ENCODE measurements around the gene SLC30A3.

SLC30A3 gene

DNA sequence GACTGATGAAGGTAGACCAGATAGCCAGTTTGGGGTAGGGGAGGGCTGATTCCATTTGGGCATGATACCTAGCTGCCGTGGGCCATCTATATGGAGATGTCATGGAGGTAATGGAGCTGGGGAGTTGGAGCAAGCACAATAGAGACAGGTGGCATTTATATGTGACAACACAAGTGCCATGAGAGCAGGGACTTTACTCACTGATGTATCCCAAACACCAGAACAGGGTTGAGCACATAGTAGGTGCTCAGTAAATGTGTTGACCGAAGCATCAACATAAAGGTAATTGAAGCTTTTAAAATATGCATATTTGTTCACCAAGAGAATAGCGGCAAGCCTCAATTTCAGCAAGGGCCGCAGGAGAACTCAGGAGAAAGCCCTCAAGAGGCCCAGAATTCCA lies 15.0 kb downstream of the SLC30A3 start:
- in situ Hi-C loops (cut with HindIII; ENCODE audit: low pct_unique_long_range_greater_than_20kb, low sequenced_read_pairs): no loop called here
- TF ChIP-seq JUND (IDR thresholded peaks at IDR 0.05; ENCODE audit: low read depth): no peak
- no peak for DNase-seq (ENCODE audit: low read depth in 1 of 2, low spot score in 1 of 2)

DNA sequence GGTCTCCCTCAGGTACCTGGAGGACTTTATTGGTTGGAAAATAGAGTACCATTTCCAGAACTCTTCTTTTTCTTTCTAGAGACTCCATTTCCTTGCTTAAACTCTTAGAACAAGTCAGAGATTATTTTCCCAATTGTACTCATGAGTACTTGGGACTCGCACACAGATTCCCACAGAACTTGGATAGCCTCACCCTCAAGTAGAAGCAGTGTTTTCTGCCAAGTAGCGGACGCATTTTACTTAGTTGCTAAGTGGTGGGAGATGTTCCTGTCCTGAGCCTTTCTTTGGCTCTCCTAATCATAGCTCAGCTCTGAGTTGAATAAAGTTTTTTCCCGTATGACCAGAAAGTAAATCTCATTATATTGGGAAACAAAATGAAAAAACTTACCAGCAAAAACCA lies 17.2 kb downstream of the SLC30A3 start:
- DNase-seq (ENCODE audit: low read depth in 1 of 2, low spot score in 1 of 2): no peak
- no peak for TF ChIP-seq JUND (IDR thresholded peaks at IDR 0.05; ENCODE audit: low read depth)
- in situ Hi-C loops (cut with HindIII; ENCODE audit: low pct_unique_long_range_greater_than_20kb, low sequenced_read_pairs): no loop called here

DNA sequence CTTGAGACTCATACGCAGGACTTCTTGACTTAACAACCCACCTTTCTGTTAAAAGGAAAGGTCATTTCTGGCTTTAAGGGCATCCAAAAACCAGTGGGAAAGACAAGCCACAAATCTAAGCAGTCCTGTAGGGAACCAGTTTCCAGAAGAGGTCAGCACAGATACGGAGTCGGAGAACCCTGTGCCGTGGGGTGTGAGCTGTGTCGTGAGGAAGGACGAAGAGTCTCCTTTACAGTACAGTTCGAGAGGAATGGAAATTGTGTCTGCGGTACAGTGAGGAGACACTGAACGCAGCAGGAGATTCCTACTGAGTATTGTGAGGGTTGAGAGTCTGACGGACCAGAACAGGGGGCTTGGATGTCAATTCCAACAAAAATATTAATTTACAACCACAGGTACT lies 17.7 kb downstream of the SLC30A3 start:
- TF ChIP-seq JUND (IDR thresholded peaks at IDR 0.05; ENCODE audit: low read depth): no peak
- no peak for DNase-seq (ENCODE audit: low read depth in 1 of 2, low spot score in 1 of 2)
- in situ Hi-C loops (cut with HindIII; ENCODE audit: low pct_unique_long_range_greater_than_20kb, low sequenced_read_pairs): no loop called here

DNA sequence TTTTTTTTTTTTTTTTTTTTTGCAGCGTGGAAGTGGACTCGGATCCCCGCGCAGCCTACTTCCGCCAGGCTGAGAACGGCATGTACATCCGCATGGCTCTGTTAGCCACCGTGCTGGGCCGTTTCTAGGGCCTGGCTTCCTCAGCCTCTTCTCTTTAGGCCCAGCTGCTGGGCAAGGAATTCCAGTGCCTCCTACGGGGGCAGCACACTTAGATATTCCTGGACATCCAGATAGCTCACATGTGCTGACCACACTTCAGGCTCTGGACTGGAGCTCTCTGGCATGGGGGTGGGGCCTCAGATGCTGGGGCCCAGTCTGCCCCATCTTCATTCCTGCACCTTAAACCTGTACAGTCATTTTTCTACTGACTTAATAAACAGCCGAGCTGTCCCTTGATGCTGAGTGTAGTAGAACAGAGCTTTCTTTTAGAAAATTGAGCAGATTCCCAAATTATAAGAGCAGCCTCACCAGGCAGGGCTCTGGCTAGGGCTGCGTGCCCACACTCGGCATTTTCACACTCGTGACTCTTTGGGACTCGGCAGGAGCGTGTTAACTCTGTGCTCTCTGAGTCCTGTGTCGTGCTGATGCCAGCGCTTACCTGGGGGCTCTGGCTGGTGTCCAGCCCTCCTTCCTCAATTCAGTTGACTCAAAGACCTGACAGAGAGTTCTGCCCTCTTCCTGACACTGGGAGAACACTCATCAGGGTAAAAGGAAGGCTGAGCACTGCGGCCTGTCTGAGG lies 19.3 kb downstream of the SLC30A3 start:
- no peak for TF ChIP-seq JUND (IDR thresholded peaks at IDR 0.05; ENCODE audit: low read depth)
- in situ Hi-C loops (cut with HindIII; ENCODE audit: low pct_unique_long_range_greater_than_20kb, low sequenced_read_pairs): no loop called here
- no peak for DNase-seq (ENCODE audit: low read depth in 1 of 2, low spot score in 1 of 2)

DNA sequence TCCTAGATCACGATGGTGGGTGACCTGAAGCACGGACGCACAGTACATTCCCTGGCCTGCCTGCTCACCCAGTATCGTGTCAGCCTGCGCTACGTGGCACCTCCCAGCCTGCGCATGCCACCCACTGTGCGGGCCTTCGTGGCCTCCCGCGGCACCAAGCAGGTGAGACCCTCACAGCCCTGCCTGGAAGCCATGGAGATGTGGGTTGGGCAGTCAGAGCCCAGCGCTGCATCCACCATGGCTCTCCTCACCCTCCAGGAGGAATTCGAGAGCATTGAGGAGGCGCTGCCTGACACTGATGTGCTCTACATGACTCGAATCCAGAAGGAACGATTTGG lies 20.3 kb downstream of the SLC30A3 start:
- in situ Hi-C loops (cut with HindIII; ENCODE audit: low pct_unique_long_range_greater_than_20kb, low sequenced_read_pairs): no loop called here
- no peak for DNase-seq (ENCODE audit: low read depth in 1 of 2, low spot score in 1 of 2)
- TF ChIP-seq JUND (IDR thresholded peaks at IDR 0.05; ENCODE audit: low read depth): no peak

DNA sequence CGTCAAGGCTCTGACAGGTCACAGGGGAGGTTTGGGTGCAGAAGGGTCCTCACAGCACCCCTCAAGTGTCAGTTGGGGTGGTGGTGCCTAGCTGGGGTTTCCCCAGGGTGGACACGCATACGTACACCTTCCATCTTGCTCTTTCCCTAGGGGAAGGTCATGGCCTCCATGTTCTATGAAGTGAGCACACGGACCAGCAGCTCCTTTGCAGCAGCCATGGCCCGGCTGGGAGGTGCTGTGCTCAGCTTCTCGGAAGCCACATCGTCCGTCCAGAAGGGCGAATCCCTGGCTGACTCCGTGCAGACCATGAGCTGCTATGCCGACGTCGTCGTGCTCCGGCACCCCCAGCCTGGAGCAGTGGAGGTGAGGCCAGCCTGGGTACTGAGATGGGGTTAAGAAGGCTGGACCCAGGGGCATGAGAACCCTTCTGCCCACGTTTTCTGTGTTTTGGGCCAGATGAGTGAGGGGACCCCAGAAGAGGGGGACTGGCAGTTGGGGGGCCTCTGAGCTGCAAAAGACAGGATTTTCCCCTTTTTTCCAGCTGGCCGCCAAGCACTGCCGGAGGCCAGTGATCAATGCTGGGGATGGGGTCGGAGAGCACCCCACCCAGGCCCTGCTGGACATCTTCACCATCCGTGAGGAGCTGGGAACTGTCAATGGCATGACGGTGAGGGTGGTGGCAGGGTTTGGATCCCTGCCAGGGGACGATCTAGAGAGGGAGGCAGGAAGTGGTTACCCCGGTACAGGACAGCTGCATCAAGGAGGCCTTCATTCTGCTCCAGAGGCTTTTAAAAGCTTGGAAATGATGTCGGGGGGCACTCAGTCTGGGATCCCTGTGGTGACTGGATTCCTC lies 20.9 kb downstream of the SLC30A3 start:
- in situ Hi-C loops (cut with HindIII; ENCODE audit: low pct_unique_long_range_greater_than_20kb, low sequenced_read_pairs): no loop called here
- no peak for TF ChIP-seq JUND (IDR thresholded peaks at IDR 0.05; ENCODE audit: low read depth)
- no peak for DNase-seq (ENCODE audit: low read depth in 1 of 2, low spot score in 1 of 2)

DNA sequence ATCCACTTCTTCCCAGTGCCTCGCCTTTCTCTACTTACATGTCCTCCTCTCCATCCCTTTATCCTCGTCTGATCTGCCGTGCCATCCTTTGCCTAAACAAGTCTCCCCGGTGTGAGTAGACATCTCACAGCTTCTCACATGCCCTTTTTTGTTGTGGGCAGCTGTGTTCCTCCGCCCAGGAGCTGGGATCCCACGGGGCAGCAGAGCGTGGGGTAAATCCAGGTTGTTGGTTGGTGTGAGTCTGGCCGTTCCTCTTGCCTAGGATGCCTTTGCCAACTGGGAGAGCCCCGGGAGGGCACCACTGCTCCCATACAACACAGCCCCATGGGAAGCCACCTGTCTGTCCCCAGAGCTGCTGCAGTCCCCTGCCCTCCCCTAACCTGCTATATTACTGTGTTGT lies 22.4 kb downstream of the SLC30A3 start:
- no peak for TF ChIP-seq JUND (IDR thresholded peaks at IDR 0.05; ENCODE audit: low read depth)
- in situ Hi-C loops (cut with HindIII; ENCODE audit: low pct_unique_long_range_greater_than_20kb, low sequenced_read_pairs): no loop called here
- DNase-seq (ENCODE audit: low read depth in 1 of 2, low spot score in 1 of 2): no peak

DNA sequence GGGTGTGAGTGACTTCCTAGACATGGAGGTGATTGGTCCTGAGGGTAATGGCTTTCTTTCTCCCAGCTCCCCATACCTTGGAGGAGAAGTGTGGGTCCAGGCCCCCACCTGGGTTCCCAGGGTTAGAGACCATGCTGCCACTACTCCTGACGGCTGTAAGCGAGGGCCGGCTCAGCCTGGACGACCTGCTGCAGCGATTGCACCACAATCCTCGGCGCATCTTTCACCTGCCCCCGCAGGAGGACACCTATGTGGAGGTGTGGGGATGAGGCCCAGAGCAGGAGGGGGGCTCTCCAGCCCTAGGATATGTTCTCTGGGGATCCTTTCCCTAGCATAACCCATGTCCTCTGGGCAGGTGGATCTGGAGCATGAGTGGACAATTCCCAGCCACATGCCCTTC lies 23.9 kb downstream of the SLC30A3 start:
- DNase-seq (ENCODE audit: low read depth in 1 of 2, low spot score in 1 of 2): no peak
- in situ Hi-C loops (cut with HindIII; ENCODE audit: low pct_unique_long_range_greater_than_20kb, low sequenced_read_pairs): no loop called here
- no peak for TF ChIP-seq JUND (IDR thresholded peaks at IDR 0.05; ENCODE audit: low read depth)

DNA sequence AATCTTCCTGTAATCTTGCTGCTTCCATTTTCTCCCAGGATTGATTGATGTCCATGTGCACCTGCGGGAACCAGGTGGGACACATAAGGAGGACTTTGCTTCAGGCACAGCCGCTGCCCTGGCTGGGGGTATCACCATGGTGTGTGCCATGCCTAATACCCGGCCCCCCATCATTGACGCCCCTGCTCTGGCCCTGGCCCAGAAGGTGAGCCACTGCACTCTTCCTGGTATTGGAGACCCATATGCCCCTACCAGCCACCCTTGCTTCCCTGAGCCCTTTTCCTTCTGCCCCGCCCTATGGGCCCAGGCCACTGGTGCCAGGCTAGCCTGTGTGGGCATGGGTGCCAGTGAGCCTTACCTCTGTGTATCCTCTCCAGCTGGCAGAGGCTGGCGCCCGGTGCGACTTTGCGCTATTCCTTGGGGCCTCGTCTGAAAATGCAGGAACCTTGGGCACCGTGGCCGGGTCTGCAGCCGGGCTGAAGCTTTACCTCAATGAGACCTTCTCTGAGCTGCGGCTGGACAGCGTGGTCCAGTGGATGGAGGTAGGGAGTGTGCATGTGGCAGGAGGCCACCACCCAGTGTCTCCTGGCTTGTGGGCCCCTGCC lies 25.4 kb downstream of the SLC30A3 start:
- DNase-seq (ENCODE audit: low read depth in 1 of 2, low spot score in 1 of 2): no peak
- no peak for TF ChIP-seq JUND (IDR thresholded peaks at IDR 0.05; ENCODE audit: low read depth)
- in situ Hi-C loops (cut with HindIII; ENCODE audit: low pct_unique_long_range_greater_than_20kb, low sequenced_read_pairs): no loop called here

DNA sequence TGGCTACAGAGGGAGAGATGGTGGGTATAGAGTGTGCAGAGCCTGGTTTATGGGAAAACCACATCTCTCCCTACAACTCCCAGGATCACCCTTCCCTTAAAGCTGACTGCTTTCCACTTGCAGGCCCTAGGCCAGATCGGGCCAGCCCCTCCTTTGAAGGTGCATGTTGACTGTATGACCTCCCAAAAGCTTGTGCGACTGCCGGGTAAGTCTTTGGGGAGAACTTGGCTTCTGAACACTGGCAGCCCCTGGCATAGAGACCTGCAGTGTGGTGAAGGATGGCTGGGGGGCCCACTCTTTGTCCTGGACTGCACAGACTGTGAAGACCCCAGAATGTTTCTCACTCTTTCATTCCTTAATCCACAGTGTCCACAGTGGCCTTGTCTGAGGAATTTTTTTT lies 26.2 kb downstream of the SLC30A3 start:
- no peak for DNase-seq (ENCODE audit: low read depth in 1 of 2, low spot score in 1 of 2)
- TF ChIP-seq JUND (IDR thresholded peaks at IDR 0.05; ENCODE audit: low read depth): no peak
- in situ Hi-C loops (cut with HindIII; ENCODE audit: low pct_unique_long_range_greater_than_20kb, low sequenced_read_pairs): no loop called here

DNA sequence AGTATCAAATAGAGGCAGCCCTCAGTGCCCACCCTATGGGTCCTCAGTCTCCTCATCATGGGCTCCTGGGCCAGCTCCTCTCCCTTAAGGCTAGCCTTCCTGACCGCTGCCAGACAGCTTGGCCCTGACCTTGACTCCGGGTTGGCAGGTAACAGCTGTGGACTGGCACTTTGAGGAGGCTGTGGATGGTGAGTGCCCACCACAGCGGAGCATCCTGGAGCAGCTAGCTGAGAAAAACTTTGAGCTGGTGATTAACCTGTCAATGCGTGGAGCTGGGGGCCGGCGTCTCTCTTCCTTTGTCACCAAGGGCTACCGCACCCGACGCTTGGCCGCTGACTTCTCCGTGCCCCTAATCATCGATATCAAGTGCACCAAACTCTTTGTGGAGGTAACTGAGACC lies 26.7 kb downstream of the SLC30A3 start:
- in situ Hi-C loops (cut with HindIII; ENCODE audit: low pct_unique_long_range_greater_than_20kb, low sequenced_read_pairs): no loop called here
- TF ChIP-seq JUND (IDR thresholded peaks at IDR 0.05; ENCODE audit: low read depth): no peak
- no peak for DNase-seq (ENCODE audit: low read depth in 1 of 2, low spot score in 1 of 2)

DNA sequence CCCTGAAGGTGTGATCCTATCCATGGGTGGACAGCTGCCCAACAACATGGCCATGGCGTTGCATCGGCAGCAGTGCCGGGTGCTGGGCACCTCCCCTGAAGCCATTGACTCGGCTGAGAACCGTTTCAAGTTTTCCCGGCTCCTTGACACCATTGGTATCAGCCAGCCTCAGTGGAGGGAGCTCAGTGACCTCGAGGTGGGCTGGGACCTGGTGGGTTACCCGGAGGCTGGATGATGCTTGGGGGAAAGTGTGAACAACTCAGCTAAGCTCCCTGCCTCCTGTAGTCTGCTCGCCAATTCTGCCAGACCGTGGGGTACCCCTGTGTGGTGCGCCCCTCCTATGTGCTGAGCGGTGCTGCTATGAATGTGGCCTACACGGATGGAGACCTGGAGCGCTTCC lies 29.5 kb downstream of the SLC30A3 start:
- TF ChIP-seq JUND (IDR thresholded peaks at IDR 0.05; ENCODE audit: low read depth): no peak
- no peak for DNase-seq (ENCODE audit: low read depth in 1 of 2, low spot score in 1 of 2)
- in situ Hi-C loops (cut with HindIII; ENCODE audit: low pct_unique_long_range_greater_than_20kb, low sequenced_read_pairs): no loop called here

DNA sequence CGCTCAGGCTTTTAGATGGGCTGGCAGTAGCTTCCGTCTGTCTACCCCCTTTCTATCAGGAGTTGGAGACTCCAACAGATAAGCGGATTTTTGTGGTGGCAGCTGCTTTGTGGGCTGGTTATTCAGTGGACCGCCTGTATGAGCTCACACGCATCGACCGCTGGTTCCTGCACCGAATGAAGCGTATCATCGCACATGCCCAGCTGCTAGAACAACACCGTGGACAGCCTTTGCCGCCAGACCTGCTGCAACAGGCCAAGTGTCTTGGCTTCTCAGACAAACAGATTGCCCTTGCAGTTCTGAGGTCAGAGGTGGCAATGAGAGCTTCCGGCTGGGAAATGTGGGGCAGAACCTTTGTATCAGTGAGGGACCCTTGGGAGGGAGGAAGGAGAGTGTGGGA lies 30.9 kb downstream of the SLC30A3 start:
- no peak for DNase-seq (ENCODE audit: low read depth in 1 of 2, low spot score in 1 of 2)
- in situ Hi-C loops (cut with HindIII; ENCODE audit: low pct_unique_long_range_greater_than_20kb, low sequenced_read_pairs): no loop called here
- no peak for TF ChIP-seq JUND (IDR thresholded peaks at IDR 0.05; ENCODE audit: low read depth)
